ENCODE measurements around the gene DSTN. TPM values are rescaled to one million over a fixed set of nuclear protein-coding genes. Genes with fewer than 3 reads are reported as not detected.
A peak's percentile ranks its signal among the peaks of the same experiment; 100 is the strongest.

Gene DSTN
- total RNA-seq, 4 donors from 2014 or later: 280 to 589 (median 373) TPM

- Histone ChIP-seq H3K27me3 (no peaks in the 10 kb centered on the region), H3K36me3 (no peaks in the 10 kb centered on the region), H3K4me3 (no peak overlapping the region), H3K4me1 (peaks cover 60 to 85% (median 73%) of the 10 kb centered on the region in 4 donors), H3K27ac (peak overlapping the region; percentile 4 to 53 (median 33)), H3K9me3 (no peaks in the 10 kb centered on the region)
- WGBS, 2 donors (ENCODE audit: low coverage in 1 of 2): 33 to 49% methylated on average over 5 to 20 of the region's 20 CpGs
- intact Hi-C loops (cut with DNase I; ENCODE audit: low total_unique reads) (no loop called here), in situ Hi-C loops (cut with MboI; ENCODE audit: low pct_ligation_motif_present in 1 of 4, low pct_unique_long_range_greater_than_20kb in 1 of 4, low sequenced_read_pairs in 3 of 4) (loop anchor here in 2 of 4 donors (25.0 kb wide), 1 partner anchor 112 kb away; the partner anchor contains the start of gene BFSP1 (in 2 of the 2))
- peak; percentile 69 for DNase-seq
- TF ChIP-seq EP300 (IDR thresholded peaks at IDR 0.05; ENCODE audit: low read depth) (no peak), POLR2A (IDR thresholded peaks at IDR 0.05) (no peak), POLR2AphosphoS5 (IDR thresholded peaks at IDR 0.05) (no peak)
- TF ChIP-seq, protein P1, sequence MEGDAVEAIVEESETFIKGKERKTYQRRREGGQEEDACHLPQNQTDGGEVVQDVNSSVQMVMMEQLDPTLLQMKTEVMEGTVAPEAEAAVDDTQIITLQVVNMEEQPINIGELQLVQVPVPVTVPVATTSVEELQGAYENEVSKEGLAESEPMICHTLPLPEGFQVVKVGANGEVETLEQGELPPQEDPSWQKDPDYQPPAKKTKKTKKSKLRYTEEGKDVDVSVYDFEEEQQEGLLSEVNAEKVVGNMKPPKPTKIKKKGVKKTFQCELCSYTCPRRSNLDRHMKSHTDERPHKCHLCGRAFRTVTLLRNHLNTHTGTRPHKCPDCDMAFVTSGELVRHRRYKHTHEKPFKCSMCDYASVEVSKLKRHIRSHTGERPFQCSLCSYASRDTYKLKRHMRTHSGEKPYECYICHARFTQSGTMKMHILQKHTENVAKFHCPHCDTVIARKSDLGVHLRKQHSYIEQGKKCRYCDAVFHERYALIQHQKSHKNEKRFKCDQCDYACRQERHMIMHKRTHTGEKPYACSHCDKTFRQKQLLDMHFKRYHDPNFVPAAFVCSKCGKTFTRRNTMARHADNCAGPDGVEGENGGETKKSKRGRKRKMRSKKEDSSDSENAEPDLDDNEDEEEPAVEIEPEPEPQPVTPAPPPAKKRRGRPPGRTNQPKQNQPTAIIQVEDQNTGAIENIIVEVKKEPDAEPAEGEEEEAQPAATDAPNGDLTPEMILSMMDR (IDR thresholded peaks at IDR 0.05): peak; percentile 19 to 54 (median 44)
These were observed 79.2 kb downstream of the DSTN start for GRCh38 chr20:17648791-17649730.

- in situ Hi-C loops (cut with MboI; ENCODE audit: low pct_ligation_motif_present in 1 of 4, low pct_unique_long_range_greater_than_20kb in 1 of 4, low sequenced_read_pairs in 3 of 4) (loop anchor here in 2 of 4 donors (25.0 kb wide), 2 partner anchors 262 to 287 kb away; no protein-coding TSS in a partner anchor), intact Hi-C loops (cut with DNase I; ENCODE audit: low total_unique reads) (no loop called here)
- WGBS, 2 donors (ENCODE audit: low coverage in 1 of 2): 57% methylated on average over 12 of the region's 12 CpGs; no CpG with 5 or more reads in 1 of the 2 donors
- no peak for DNase-seq
- H3K27ac ChIP-seq: peak overlapping the region in 2 of 4 donors; percentile 40 to 49
- no peaks in the 10 kb centered on the region for H3K27me3 ChIP-seq
- TF ChIP-seq, protein P1 (IDR thresholded peaks at IDR 0.05): no peak
- TF ChIP-seq EP300 (IDR thresholded peaks at IDR 0.05; ENCODE audit: low read depth) (no peak), POLR2A (IDR thresholded peaks at IDR 0.05) (no peak), POLR2AphosphoS5 (IDR thresholded peaks at IDR 0.05) (no peak)
- no peak overlapping the region for H3K4me3 ChIP-seq
- H3K36me3 ChIP-seq: no peaks in the 10 kb centered on the region
- H3K4me1 ChIP-seq: peaks cover 50 to 75% (median 63%) of the 10 kb centered on the region in 4 donors
- H3K9me3 ChIP-seq: no peaks in the 10 kb centered on the region
These were observed 80.6 kb downstream of the DSTN start for GRCh38 chr20:17650301-17651128.

GRCh38 chr20:17651129-17651759, 81.4 kb downstream of the DSTN start:
- H3K27ac ChIP-seq: peak overlapping the region in 2 of 4 donors; percentile 15 to 49
- intact Hi-C loops (cut with DNase I; ENCODE audit: low total_unique reads): no loop called here
- in situ Hi-C loops (cut with MboI; ENCODE audit: low pct_ligation_motif_present in 1 of 4, low pct_unique_long_range_greater_than_20kb in 1 of 4, low sequenced_read_pairs in 3 of 4): loop anchor here in 2 of 4 donors (25.0 kb wide), 2 partner anchors 261 to 286 kb away; no protein-coding TSS in a partner anchor
- peaks cover 44 to 69% (median 58%) of the 10 kb centered on the region in 4 donors for H3K4me1 ChIP-seq
- WGBS, 2 donors (ENCODE audit: low coverage in 1 of 2): 43 to 44% methylated on average over 10 to 11 of the region's 11 CpGs
- no peaks in the 10 kb centered on the region for H3K9me3 ChIP-seq
- H3K36me3 ChIP-seq: no peaks in the 10 kb centered on the region
- H3K4me3 ChIP-seq: no peak overlapping the region
- TF ChIP-seq EP300 (IDR thresholded peaks at IDR 0.05; ENCODE audit: low read depth) (no peak), POLR2AphosphoS5 (IDR thresholded peaks at IDR 0.05) (no peak), POLR2A (IDR thresholded peaks at IDR 0.05) (no peak)
- TF ChIP-seq, protein P1 (IDR thresholded peaks at IDR 0.05): no peak
- no peaks in the 10 kb centered on the region for H3K27me3 ChIP-seq
- no peak for DNase-seq

Measured in transverse colon (tissue), 4 donors.